Uterus (tissue), 4 donors: ENCODE measurements around the gene KHDRBS1. TPM values are rescaled to one million over a fixed set of nuclear protein-coding genes. Genes with fewer than 3 reads are reported as not detected.

Experiments used
- DNase-seq, 2 donors: peaks; one replicate each; pipeline ENCODE4 v3.0.0-alpha.2; 2019 to 2020
- H3K27ac ChIP-seq, 2 donors: fragments of 200-600 bp; sonication (generic); 1 replicate in 1 of 2; 2 replicates in 1 of 2; pipeline ENCODE4 v1.5.1; 2016 to 2018
- H3K27me3 ChIP-seq, 2 donors: fragments of 200-600 bp; sonication (generic); one replicate each; pipeline ENCODE4 v1.5.1; 2018 to 2019; ENCODE audit warnings: control low read depth in 1 of 2
- H3K36me3 ChIP-seq, 2 donors: fragments of 200-600 bp; sonication (generic); one replicate each; pipeline ENCODE4 v1.5.1; 2019; ENCODE audit warnings: control low read depth in 1 of 2
- H3K4me1 ChIP-seq, 2 donors: fragments of 200-600 bp; sonication (generic); one replicate each; pipeline ENCODE4 v1.5.1; 2018 to 2019; ENCODE audit warnings: control low read depth in 1 of 2
- H3K4me3 ChIP-seq, 2 donors: fragments of 200-600 bp; sonication (generic); 1 replicate in 1 of 2; 2 replicates in 1 of 2; pipeline ENCODE4 v1.5.1; 2018 to 2019; ENCODE audit warnings: mild to moderate bottlenecking in 1 of 2
- H3K9me3 ChIP-seq, 2 donors: fragments of 200-600 bp; sonication (generic); one replicate each; pipeline ENCODE4 v1.5.1; 2019; ENCODE audit warnings: control low read depth in 1 of 2
- CTCF ChIP-seq, 4 experiments: fragments of 200-600 bp in 2 of 4; fragments of 450-650 bp in 2 of 4; sonication (generic) in 2 of 4; IDR thresholded peaks; one replicate each; pipeline ENCODE4 v1.5.1; 2016 to 2019; ENCODE audit warnings: antibody characterized with exemption in 4 of 4, mild to moderate bottlenecking in 2 of 4, moderate library complexity in 1 of 4
- POLR2A ChIP-seq, 2 donors: fragments of 450-650 bp; IDR thresholded peaks; one replicate each; pipeline ENCODE4 v1.6.1; 2016; ENCODE audit warnings: antibody characterized with exemption in 2 of 2, mild to moderate bottlenecking in 1 of 2, moderate library complexity in 1 of 2
- intact Hi-C: fragments of 100-400 bp; cut with DNase I; formaldehyde crosslinking; loops from one replicate; pipeline ENCODE4 v1.15.1; 2023; ENCODE audit warnings: low total_unique reads
- total RNA-seq, 4 donors: library from RNA; depleted of rRNA in 3 of 4; stranded (reverse); fragments of >200 nt in 3 of 4; gene quantifications; one replicate each; pipeline versions ENCODE4 v1.1.0 to v1.2.4, GENCODE V29; 2014 to 2023
- donor health status: DM: yes; HTN: yes; CAD: no.

The KHDRBS1 gene
- total RNA-seq, 4 donors from 2014 or later: 40.9 to 142 (median 96.5) TPM

- no peak for DNase-seq
- Histone ChIP-seq H3K27ac (no peak overlapping the region), H3K9me3 (no peaks in the 10 kb centered on the region), H3K36me3 (no peaks in the 10 kb centered on the region), H3K4me3 (no peak overlapping the region), H3K27me3 (no peaks in the 10 kb centered on the region), H3K4me1 (no peaks in the 10 kb centered on the region)
- TF ChIP-seq CTCF (IDR thresholded peaks at IDR 0.05) (no peak), POLR2A (IDR thresholded peaks at IDR 0.05) (no peak)
- intact Hi-C loops: no loop called here
Measured at GRCh38 chr1:32068957-32069588, 55.4 kb downstream of the KHDRBS1 start.

- Histone ChIP-seq H3K9me3 (no peaks in the 10 kb centered on the region), H3K4me1 (no peaks in the 10 kb centered on the region), H3K4me3 (peak overlapping the region; percentile 86 to 98), H3K36me3 (no peaks in the 10 kb centered on the region), H3K27ac (peak overlapping the region; percentile 97), H3K27me3 (no peaks in the 10 kb centered on the region)
- DNase-seq: no peak
- TF ChIP-seq POLR2A (IDR thresholded peaks at IDR 0.05) (no peak), CTCF (IDR thresholded peaks at IDR 0.05) (no peak)
- intact Hi-C loops: no loop called here
Measured at GRCh38 chr1:32071758-32072621, 58.3 kb downstream of the KHDRBS1 start.

- Histone ChIP-seq H3K27ac (peak within 1 kb of the TSS; percentile 97), H3K27me3 (no peaks in the 10 kb centered on the region), H3K4me1 (no peaks in the 10 kb centered on the region), H3K9me3 (no peaks in the 10 kb centered on the region), H3K36me3 (no peaks in the 10 kb centered on the region), H3K4me3 (peak within 1 kb of the TSS; percentile 86 to 98)
- TF ChIP-seq POLR2A (IDR thresholded peaks at IDR 0.05) (peak; percentile 52 to 63), CTCF (IDR thresholded peaks at IDR 0.05) (peak in 3 of 4 experiments; percentile 9 to 28 (median 27))
- DNase-seq: peak; percentile 93 to 95
- intact Hi-C loops: no loop called here
Measured at GRCh38 chr1:32072622-32073298, 59.1 kb downstream of the KHDRBS1 start, which contains the start of gene TMEM39B. Gene TMEM39B, plus strand, starts transcription at chr1:32072939. Its CDS starts 109 bp downstream, at chr1:32073048.

GRCh38 chr1:32073299-32074229 lies 59.9 kb downstream of the KHDRBS1 start:
- no peaks in the 10 kb centered on the region for H3K4me1 ChIP-seq
- H3K36me3 ChIP-seq: no peaks in the 10 kb centered on the region
- intact Hi-C loops: no loop called here
- peak overlapping the region; percentile 97 for H3K27ac ChIP-seq
- peak overlapping the region; percentile 86 to 98 for H3K4me3 ChIP-seq
- no peaks in the 10 kb centered on the region for H3K27me3 ChIP-seq
- TF ChIP-seq POLR2A (IDR thresholded peaks at IDR 0.05) (no peak), CTCF (IDR thresholded peaks at IDR 0.05) (peak in 1 of 4 experiments; percentile 34)
- no peaks in the 10 kb centered on the region for H3K9me3 ChIP-seq
- DNase-seq: peak; percentile 90 to 92
